ENCODE measurements around the gene HTRA1.

Gene HTRA1

GRCh38 chr10:122490268-122490667 lies 28.9 kb downstream of the HTRA1 start:
- H2BK15ac ChIP-seq (ENCODE audit: low read length), result no peak overlapping the region
- no peak overlapping the region for H2BK5ac ChIP-seq (ENCODE audit: low read length)
- H2AK5ac ChIP-seq (ENCODE audit: low read depth, low read length), result no peak overlapping the region
- H3K4ac ChIP-seq (ENCODE audit: low read length), result no peak overlapping the region
- H3K4me2 ChIP-seq (ENCODE audit: insufficient read depth, low read length, poor library complexity, severe bottlenecking), result no peak overlapping the region
- no peaks in the 10 kb centered on the region for H3K9me3 ChIP-seq (replicated peaks in 1 of 2; ENCODE audit: control insufficient read depth in 2 of 2, insufficient read depth in 1 of 2, low read depth in 1 of 2, low read length in 2 of 2)
- no peak overlapping the region for H4K91ac ChIP-seq (ENCODE audit: low read depth, low read length, poor library complexity)
- H3K18ac ChIP-seq (ENCODE audit: low read length), result no peak overlapping the region
- H3K27me3 ChIP-seq (ENCODE audit: control insufficient read depth in 3 of 3, insufficient read depth in 3 of 3, low read depth in 1 of 3, low read length in 3 of 3), result no peaks in the 10 kb centered on the region
- no peak overlapping the region for H2BK12ac ChIP-seq (ENCODE audit: low read length)
- no peak overlapping the region for H3K14ac ChIP-seq (ENCODE audit: low read length)
- no peak overlapping the region for H4K8ac ChIP-seq (ENCODE audit: low read depth, low read length)
- H3K9ac ChIP-seq (ENCODE audit: low read depth, low read length, poor library complexity), result no peak overlapping the region
- peaks cover 15 to 33% of the 10 kb centered on the region in 2 donors for H3K4me1 ChIP-seq (ENCODE audit: control insufficient read depth in 2 of 2, insufficient read depth in 1 of 2, low read depth in 1 of 2, low read length in 2 of 2)
- H3K36me3 ChIP-seq (replicated peaks in 1 of 2; ENCODE audit: control insufficient read depth in 2 of 2, insufficient read depth in 2 of 2, low read length in 2 of 2), result no peaks in the 10 kb centered on the region
- H3K79me1 ChIP-seq (ENCODE audit: low read depth, low read length), result no peaks in the 10 kb centered on the region
- WGBS, 2 donors (ENCODE audit: extremely low coverage in 2 of 2, insufficient read length in 2 of 2, insufficient replicate concordance in 1 of 2), result no CpG with 5 or more reads among the region's 4 CpGs
- H3K23ac ChIP-seq (ENCODE audit: low read depth, low read length, poor library complexity), result no peak overlapping the region
- no peak overlapping the region for H2AFZ ChIP-seq (ENCODE audit: low read length)
- DNase-seq (ENCODE audit: low spot score), result no peak
- no peak overlapping the region for H2BK120ac ChIP-seq (ENCODE audit: low read depth, low read length)
- no peak overlapping the region for H3K27ac ChIP-seq (replicated peaks; ENCODE audit: low read length)
- H3K4me3 ChIP-seq (ENCODE audit: low read length in 2 of 2), result no peak overlapping the region

GRCh38 chr10:122490786-122491680 lies 29.7 kb downstream of the HTRA1 start:
- DNase-seq (ENCODE audit: low spot score), result no peak
- Histone ChIP-seq H3K9ac (ENCODE audit: low read depth, low read length, poor library complexity) (peak overlapping the region; percentile 30), H2BK120ac (ENCODE audit: low read depth, low read length) (no peak overlapping the region), H3K9me3 (replicated peaks in 1 of 2; ENCODE audit: control insufficient read depth in 2 of 2, insufficient read depth in 1 of 2, low read depth in 1 of 2, low read length in 2 of 2) (no peaks in the 10 kb centered on the region), H3K23ac (ENCODE audit: low read depth, low read length, poor library complexity) (peak overlapping the region; percentile 44), H3K27me3 (ENCODE audit: control insufficient read depth in 3 of 3, insufficient read depth in 3 of 3, low read depth in 1 of 3, low read length in 3 of 3) (no peaks in the 10 kb centered on the region), H3K27ac (replicated peaks; ENCODE audit: low read length) (no peak overlapping the region), H4K8ac (ENCODE audit: low read depth, low read length) (peak overlapping the region; percentile 89), H3K36me3 (replicated peaks in 1 of 2; ENCODE audit: control insufficient read depth in 2 of 2, insufficient read depth in 2 of 2, low read length in 2 of 2) (no peaks in the 10 kb centered on the region), H3K4me1 (ENCODE audit: control insufficient read depth in 2 of 2, insufficient read depth in 1 of 2, low read depth in 1 of 2, low read length in 2 of 2) (peaks cover 15 to 27% of the 10 kb centered on the region in 2 donors), H3K14ac (ENCODE audit: low read length) (no peak overlapping the region), H3K18ac (ENCODE audit: low read length) (peak overlapping the region; percentile 93), H4K91ac (ENCODE audit: low read depth, low read length, poor library complexity) (no peak overlapping the region), H3K4me2 (ENCODE audit: insufficient read depth, low read length, poor library complexity, severe bottlenecking) (no peak overlapping the region), H3K4me3 (ENCODE audit: low read length in 2 of 2) (no peak overlapping the region), H2BK5ac (ENCODE audit: low read length) (no peak overlapping the region), H2AFZ (ENCODE audit: low read length) (peak overlapping the region; percentile 32), H2BK15ac (ENCODE audit: low read length) (peak overlapping the region; percentile 42), H3K4ac (ENCODE audit: low read length) (no peak overlapping the region), H2AK5ac (ENCODE audit: low read depth, low read length) (no peak overlapping the region), H3K79me1 (ENCODE audit: low read depth, low read length) (no peaks in the 10 kb centered on the region), H2BK12ac (ENCODE audit: low read length) (no peak overlapping the region)
- WGBS, 2 donors (ENCODE audit: extremely low coverage in 2 of 2, insufficient read length in 2 of 2, insufficient replicate concordance in 1 of 2), result no CpG with 5 or more reads among the region's 26 CpGs

- no peaks in the 10 kb centered on the region for H3K27me3 ChIP-seq (ENCODE audit: control insufficient read depth in 3 of 3, insufficient read depth in 3 of 3, low read depth in 1 of 3, low read length in 3 of 3)
- no peak overlapping the region for H3K23ac ChIP-seq (ENCODE audit: low read depth, low read length, poor library complexity)
- no peaks in the 10 kb centered on the region for H3K36me3 ChIP-seq (replicated peaks in 1 of 2; ENCODE audit: control insufficient read depth in 2 of 2, insufficient read depth in 2 of 2, low read length in 2 of 2)
- H2BK12ac ChIP-seq (ENCODE audit: low read length), result no peak overlapping the region
- WGBS, 2 donors (ENCODE audit: extremely low coverage in 2 of 2, insufficient read length in 2 of 2, insufficient replicate concordance in 1 of 2), result no CpG with 5 or more reads among the region's 9 CpGs
- no peak overlapping the region for H4K8ac ChIP-seq (ENCODE audit: low read depth, low read length)
- H3K18ac ChIP-seq (ENCODE audit: low read length), result no peak overlapping the region
- no peak overlapping the region for H2BK120ac ChIP-seq (ENCODE audit: low read depth, low read length)
- no peak overlapping the region for H2BK5ac ChIP-seq (ENCODE audit: low read length)
- H3K4me3 ChIP-seq (ENCODE audit: low read length in 2 of 2), result no peak overlapping the region
- H2AK5ac ChIP-seq (ENCODE audit: low read depth, low read length), result no peak overlapping the region
- H3K9me3 ChIP-seq (replicated peaks in 1 of 2; ENCODE audit: control insufficient read depth in 2 of 2, insufficient read depth in 1 of 2, low read depth in 1 of 2, low read length in 2 of 2), result no peaks in the 10 kb centered on the region
- H3K4me2 ChIP-seq (ENCODE audit: insufficient read depth, low read length, poor library complexity, severe bottlenecking), result no peak overlapping the region
- H3K4me1 ChIP-seq (ENCODE audit: control insufficient read depth in 2 of 2, insufficient read depth in 1 of 2, low read depth in 1 of 2, low read length in 2 of 2), result peaks cover 11 to 18% of the 10 kb centered on the region in 2 donors
- H3K4ac ChIP-seq (ENCODE audit: low read length), result no peak overlapping the region
- no peak for DNase-seq (ENCODE audit: low spot score)
- H2AFZ ChIP-seq (ENCODE audit: low read length), result peak overlapping the region; percentile 32
- no peak overlapping the region for H3K14ac ChIP-seq (ENCODE audit: low read length)
- H3K79me1 ChIP-seq (ENCODE audit: low read depth, low read length), result no peaks in the 10 kb centered on the region
- no peak overlapping the region for H3K9ac ChIP-seq (ENCODE audit: low read depth, low read length, poor library complexity)
- no peak overlapping the region for H3K27ac ChIP-seq (replicated peaks; ENCODE audit: low read length)
- H2BK15ac ChIP-seq (ENCODE audit: low read length), result no peak overlapping the region
- no peak overlapping the region for H4K91ac ChIP-seq (ENCODE audit: low read depth, low read length, poor library complexity)
These were observed 30.7 kb downstream of the HTRA1 start for GRCh38 chr10:122492006-122492405.

- no peaks in the 10 kb centered on the region for H3K36me3 ChIP-seq (replicated peaks in 1 of 2; ENCODE audit: control insufficient read depth in 2 of 2, insufficient read depth in 2 of 2, low read length in 2 of 2)
- no peaks in the 10 kb centered on the region for H3K79me1 ChIP-seq (ENCODE audit: low read depth, low read length)
- H2BK15ac ChIP-seq (ENCODE audit: low read length), result no peak overlapping the region
- no peak overlapping the region for H2AK5ac ChIP-seq (ENCODE audit: low read depth, low read length)
- H3K9ac ChIP-seq (ENCODE audit: low read depth, low read length, poor library complexity), result no peak overlapping the region
- WGBS, 2 donors (ENCODE audit: extremely low coverage in 2 of 2, insufficient read length in 2 of 2, insufficient replicate concordance in 1 of 2), result no CpG with 5 or more reads among the region's 9 CpGs
- no peak for DNase-seq (ENCODE audit: low spot score)
- H3K27me3 ChIP-seq (ENCODE audit: control insufficient read depth in 3 of 3, insufficient read depth in 3 of 3, low read depth in 1 of 3, low read length in 3 of 3), result no peaks in the 10 kb centered on the region
- no peak overlapping the region for H3K4me3 ChIP-seq (ENCODE audit: low read length in 2 of 2)
- H3K4me2 ChIP-seq (ENCODE audit: insufficient read depth, low read length, poor library complexity, severe bottlenecking), result no peak overlapping the region
- H3K23ac ChIP-seq (ENCODE audit: low read depth, low read length, poor library complexity), result no peak overlapping the region
- peaks cover 7 to 10% of the 10 kb centered on the region in 2 donors for H3K4me1 ChIP-seq (ENCODE audit: control insufficient read depth in 2 of 2, insufficient read depth in 1 of 2, low read depth in 1 of 2, low read length in 2 of 2)
- no peak overlapping the region for H2BK5ac ChIP-seq (ENCODE audit: low read length)
- H3K4ac ChIP-seq (ENCODE audit: low read length), result no peak overlapping the region
- peak overlapping the region; percentile 66 for H3K18ac ChIP-seq (ENCODE audit: low read length)
- H2BK120ac ChIP-seq (ENCODE audit: low read depth, low read length), result no peak overlapping the region
- no peak overlapping the region for H4K91ac ChIP-seq (ENCODE audit: low read depth, low read length, poor library complexity)
- no peak overlapping the region for H3K27ac ChIP-seq (replicated peaks; ENCODE audit: low read length)
- H3K9me3 ChIP-seq (replicated peaks in 1 of 2; ENCODE audit: control insufficient read depth in 2 of 2, insufficient read depth in 1 of 2, low read depth in 1 of 2, low read length in 2 of 2), result no peaks in the 10 kb centered on the region
- no peak overlapping the region for H3K14ac ChIP-seq (ENCODE audit: low read length)
- no peak overlapping the region for H2AFZ ChIP-seq (ENCODE audit: low read length)
- H2BK12ac ChIP-seq (ENCODE audit: low read length), result no peak overlapping the region
- no peak overlapping the region for H4K8ac ChIP-seq (ENCODE audit: low read depth, low read length)
These were observed 31.7 kb downstream of the HTRA1 start for GRCh38 chr10:122492999-122493481.
